ENCODE measurements around the gene TMEM88. TPM values are rescaled to one million over a fixed set of nuclear protein-coding genes. Genes with fewer than 3 reads are reported as not detected.

The TMEM88 gene, protein sequence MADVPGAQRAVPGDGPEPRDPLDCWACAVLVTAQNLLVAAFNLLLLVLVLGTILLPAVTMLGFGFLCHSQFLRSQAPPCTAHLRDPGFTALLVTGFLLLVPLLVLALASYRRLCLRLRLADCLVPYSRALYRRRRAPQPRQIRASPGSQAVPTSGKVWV
- total RNA-seq: 1 to 10 TPM; 5.7 to 6.5 TPM
- 10 to 100 TPM; 10.4 to 25.5 (median 18.3) TPM for polyA plus RNA-seq (ENCODE audit: insufficient read length in 6 of 6)
- long read RNA-seq, donor 1, transcript TMEM88-201 (2 exons, 875 nt): major isoform, 11 of 14 reads
- long read RNA-seq, donor 1, partial matches to known transcripts: 0 of 14 reads
- long read RNA-seq, donor 1, other reads (novel, unspliced or antisense): 0 of 14 reads
- long read RNA-seq, donor 2, transcript TMEM88-201 (2 exons, 875 nt): major isoform, 13 of 15 reads
- long read RNA-seq, donor 2, partial matches to known transcripts: 0 of 15 reads
- long read RNA-seq, donor 2, other reads (novel, unspliced or antisense): 0 of 15 reads
- long read RNA-seq, donor 3, transcript TMEM88-201 (2 exons, 875 nt): major isoform, 16 of 20 reads
- long read RNA-seq, donor 3, partial matches to known transcripts: 0 of 20 reads
- long read RNA-seq, donor 3, other reads (novel, unspliced or antisense): 0 of 20 reads
- long read RNA-seq, donor 4, partial matches to known transcripts: 0 of 1 reads
- long read RNA-seq, donor 4, other reads (novel, unspliced or antisense): 0 of 1 reads
- long read RNA-seq, donor 5, transcript TMEM88-201 (2 exons, 875 nt): major isoform, 10 of 12 reads
- long read RNA-seq, donor 5, partial matches to known transcripts: 0 of 12 reads
- long read RNA-seq, donor 5, other reads (novel, unspliced or antisense): 0 of 12 reads
- long read RNA-seq, donor 6, transcript TMEM88-201 (2 exons, 875 nt): major isoform, 17 of 26 reads
- long read RNA-seq, donor 6, partial matches to known transcripts: 5 of 26 reads
- long read RNA-seq, donor 6, other reads (novel, unspliced or antisense): 0 of 26 reads
- long read RNA-seq, donor 7, transcript TMEM88-202 (2 exons, 510 nt): major isoform, 6 of 10 reads
- long read RNA-seq, donor 7, partial matches to known transcripts: 0 of 10 reads
- long read RNA-seq, donor 7, other reads (novel, unspliced or antisense): 0 of 10 reads
- long read RNA-seq, donor 8, transcript TMEM88-202 (2 exons, 510 nt): minor isoform, 6 of 18 reads
- long read RNA-seq, donor 8, transcript TMEM88-201 (2 exons, 875 nt): major isoform, 12 of 18 reads
- long read RNA-seq, donor 8, partial matches to known transcripts: 0 of 18 reads
- long read RNA-seq, donor 8, other reads (novel, unspliced or antisense): 0 of 18 reads
- long read RNA-seq, donor 9: 0 reads
- long read RNA-seq, donor 10, transcript TMEM88-201 (2 exons, 875 nt): major isoform, 7 of 7 reads
- long read RNA-seq, donor 10, partial matches to known transcripts: 0 of 7 reads
- long read RNA-seq, donor 10, other reads (novel, unspliced or antisense): 0 of 7 reads
- long read RNA-seq, donor 11: 0 reads
- long read RNA-seq, donor 12, transcript TMEM88-202 (2 exons, 510 nt): major isoform, 7 of 14 reads
- long read RNA-seq, donor 12, transcript TMEM88-201 (2 exons, 875 nt): major isoform, 7 of 14 reads
- long read RNA-seq, donor 12, partial matches to known transcripts: 0 of 14 reads
- long read RNA-seq, donor 12, other reads (novel, unspliced or antisense): 0 of 14 reads

DNA sequence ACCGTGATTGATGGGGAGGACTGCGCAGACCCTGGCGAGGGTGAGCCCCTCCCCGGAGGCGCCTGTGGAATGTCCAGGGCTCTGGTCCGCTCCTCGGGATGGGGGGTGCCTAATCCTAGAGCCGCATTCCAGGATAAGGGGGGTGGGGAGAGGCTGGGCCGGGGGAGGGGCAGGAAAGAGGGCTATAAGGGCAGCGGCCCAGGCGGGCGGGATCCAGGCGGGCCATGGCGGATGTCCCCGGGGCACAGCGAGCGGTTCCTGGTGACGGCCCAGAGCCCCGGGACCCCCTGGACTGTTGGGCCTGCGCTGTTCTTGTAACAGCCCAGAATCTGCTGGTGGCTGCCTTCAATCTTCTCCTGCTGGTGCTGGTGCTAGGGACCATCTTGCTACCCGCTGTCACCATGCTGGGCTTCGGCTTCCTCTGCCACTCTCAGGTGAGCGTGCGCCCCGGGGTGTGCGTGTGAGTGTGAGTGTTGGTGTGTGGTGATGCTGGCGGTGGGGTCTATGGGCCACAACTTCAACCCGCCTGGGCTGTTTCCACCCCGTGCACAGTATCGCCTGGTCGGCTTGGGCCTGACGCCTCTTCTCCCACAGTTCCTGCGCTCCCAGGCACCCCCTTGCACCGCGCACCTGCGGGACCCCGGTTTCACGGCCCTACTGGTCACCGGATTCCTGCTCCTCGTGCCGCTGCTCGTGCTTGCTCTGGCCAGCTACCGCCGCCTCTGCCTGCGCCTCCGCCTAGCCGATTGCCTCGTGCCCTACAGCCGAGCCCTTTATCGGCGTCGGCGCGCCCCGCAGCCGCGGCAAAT, at the start of gene TMEM88:
TMEM88 (plus strand) TSS at position 216 of the 809 bp plus-strand sequence; CDS start at position 225, 9 bp downstream.
- intact Hi-C loops (cut with DNase I): no loop called here
- DNase-seq: peak in 2 of 4 donors; percentile 36 to 83
- peaks cover 0 to 60% of the 10 kb centered on the region in 2 donors for H3K36me3 ChIP-seq

DNA sequence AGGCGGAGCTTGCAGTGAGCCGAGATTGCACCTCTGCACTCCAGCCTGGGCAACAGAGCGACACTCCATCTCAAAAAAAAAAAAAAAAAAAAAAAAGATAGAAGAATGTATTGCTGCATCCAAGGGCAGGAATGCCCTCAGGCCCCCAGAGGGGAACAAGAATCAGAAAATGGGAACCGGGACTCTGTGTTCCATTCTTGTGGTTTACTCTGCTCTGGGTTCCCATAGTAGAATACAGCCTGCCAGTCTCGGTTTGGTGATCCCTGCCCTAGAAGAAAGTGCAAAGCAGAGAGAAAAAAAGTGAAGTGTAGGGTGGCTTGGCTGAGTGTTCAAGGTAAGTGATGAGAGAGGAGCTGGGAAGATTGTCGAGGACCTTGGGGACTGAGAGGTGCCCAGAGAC, 48.3 kb upstream of the TMEM88 start:
- no peak overlapping the region for H3K4me3 ChIP-seq
- H3K36me3 ChIP-seq: no peaks in the 10 kb centered on the region
- TF ChIP-seq, protein P1, sequence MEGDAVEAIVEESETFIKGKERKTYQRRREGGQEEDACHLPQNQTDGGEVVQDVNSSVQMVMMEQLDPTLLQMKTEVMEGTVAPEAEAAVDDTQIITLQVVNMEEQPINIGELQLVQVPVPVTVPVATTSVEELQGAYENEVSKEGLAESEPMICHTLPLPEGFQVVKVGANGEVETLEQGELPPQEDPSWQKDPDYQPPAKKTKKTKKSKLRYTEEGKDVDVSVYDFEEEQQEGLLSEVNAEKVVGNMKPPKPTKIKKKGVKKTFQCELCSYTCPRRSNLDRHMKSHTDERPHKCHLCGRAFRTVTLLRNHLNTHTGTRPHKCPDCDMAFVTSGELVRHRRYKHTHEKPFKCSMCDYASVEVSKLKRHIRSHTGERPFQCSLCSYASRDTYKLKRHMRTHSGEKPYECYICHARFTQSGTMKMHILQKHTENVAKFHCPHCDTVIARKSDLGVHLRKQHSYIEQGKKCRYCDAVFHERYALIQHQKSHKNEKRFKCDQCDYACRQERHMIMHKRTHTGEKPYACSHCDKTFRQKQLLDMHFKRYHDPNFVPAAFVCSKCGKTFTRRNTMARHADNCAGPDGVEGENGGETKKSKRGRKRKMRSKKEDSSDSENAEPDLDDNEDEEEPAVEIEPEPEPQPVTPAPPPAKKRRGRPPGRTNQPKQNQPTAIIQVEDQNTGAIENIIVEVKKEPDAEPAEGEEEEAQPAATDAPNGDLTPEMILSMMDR (IDR thresholded peaks at IDR 0.05): no peak
- intact Hi-C loops (cut with DNase I): no loop called here
- H3K27ac ChIP-seq: no peak overlapping the region
- no peak for DNase-seq
- H3K4me1 ChIP-seq: no peaks in the 10 kb centered on the region
- peaks cover 0 to 12% of the 10 kb centered on the region in 2 donors for H3K27me3 ChIP-seq
- no peak for ATAC-seq
- no peaks in the 10 kb centered on the region for H3K9me3 ChIP-seq

More for the DNA sequence above, at the start of gene TMEM88:
- Histone ChIP-seq H3K27ac (peak within 1 kb of the TSS; percentile 92 to 99), H3K27me3 (no peaks in the 10 kb centered on the region), H3K9me3 (no peaks in the 10 kb centered on the region), H3K4me3 (peak within 1 kb of the TSS in 1 of 2 donors; percentile 69), H3K4me1 (peaks cover 27 to 69% of the 10 kb centered on the region in 2 donors)
- TF ChIP-seq, protein P1 (IDR thresholded peaks at IDR 0.05): no peak
- ATAC-seq: no peak

DNA sequence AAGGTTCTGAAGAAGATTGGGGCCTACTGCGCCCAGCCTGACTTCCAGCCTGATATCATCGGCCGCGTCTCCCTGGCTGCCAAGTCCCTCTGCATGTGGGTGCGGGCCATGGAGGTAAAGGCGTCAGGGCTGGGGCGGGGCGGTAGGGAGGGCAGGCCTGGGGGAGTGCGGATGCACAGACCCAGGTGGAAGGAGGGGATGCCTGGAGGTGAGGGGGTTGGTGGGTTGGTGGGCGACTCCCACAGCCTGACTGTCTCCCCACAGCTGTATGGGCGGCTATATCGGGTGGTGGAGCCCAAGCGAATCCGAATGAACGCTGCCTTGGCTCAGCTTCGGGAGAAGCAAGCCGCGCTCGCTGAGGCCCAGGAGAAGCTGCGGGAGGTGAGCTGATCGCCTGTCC, 47.7 kb upstream of the TMEM88 start:
- no peak for DNase-seq
- H3K4me1 ChIP-seq: no peaks in the 10 kb centered on the region
- H3K36me3 ChIP-seq: no peaks in the 10 kb centered on the region
- H3K27me3 ChIP-seq: peaks cover 0 to 12% of the 10 kb centered on the region in 2 donors
- no peaks in the 10 kb centered on the region for H3K9me3 ChIP-seq
- TF ChIP-seq, protein P1 (IDR thresholded peaks at IDR 0.05): no peak
- ATAC-seq: no peak
- H3K27ac ChIP-seq: no peak overlapping the region
- H3K4me3 ChIP-seq: no peak overlapping the region
- intact Hi-C loops (cut with DNase I): no loop called here

Measured in left lung (tissue), 14 donors.